Tibial nerve (tissue), 4 donors: Measurements from ENCODE around the gene MED4.

Source experiments
- CTCF ChIP-seq, 5 experiments: fragments of 200-600 bp in 3 of 5; fragments of 450-650 bp in 2 of 5; sonication (generic) in 3 of 5; IDR thresholded peaks; one replicate each; pipeline ENCODE4 v1.5.1; 2016 to 2019; ENCODE audit warnings: antibody characterized with exemption in 5 of 5, mild to moderate bottlenecking in 3 of 5, moderate library complexity in 2 of 5
- EP300 ChIP-seq, 2 donors: sonication (generic); formaldehyde crosslinking; IDR thresholded peaks; one replicate each; pipeline ENCODE4 v1.6.1; 2017; ENCODE audit warnings: antibody characterized with exemption in 2 of 2, mild to moderate bottlenecking in 1 of 2
- POLR2A ChIP-seq, 2 donors: fragments of 450-650 bp; IDR thresholded peaks; one replicate each; pipeline ENCODE4 v1.6.1; 2017; ENCODE audit warnings: antibody characterized with exemption in 2 of 2, mild to moderate bottlenecking in 2 of 2, moderate library complexity in 2 of 2

GRCh38 chr13:48132961-48133360 is 38.1 kb upstream of the MED4 start:
- TF ChIP-seq CTCF (IDR thresholded peaks at IDR 0.05) (no peak), EP300 (IDR thresholded peaks at IDR 0.05) (no peak), POLR2A (IDR thresholded peaks at IDR 0.05) (no peak)
